HCT116 (cell line): Measurements from ENCODE around the gene CCDC28B.

Source experiments
- CBX3 ChIP-seq: IDR thresholded peaks from 2 replicates; pipeline ENCODE4 v1.6.1; 2012; ENCODE audit warnings: low read depth
- CTCF ChIP-seq, 3 experiments: fragments of 200-600 bp in 1 of 3; sonication (generic) in 1 of 3; IDR thresholded peaks in 2 of 3; conservative IDR thresholded peaks in 1 of 3; 2 replicates each; pipeline ENCODE4 v1.5.1; 2012 to 2017; ENCODE audit warnings: low read depth in 2 of 3, low read length in 2 of 3, antibody characterized with exemption in 1 of 3, borderline replicate concordance in 1 of 3, control low read depth in 1 of 3, mild to moderate bottlenecking in 1 of 3, mixed read lengths in 1 of 3, mixed run types in 1 of 3, moderate library complexity in 1 of 3; ENCODE audit not compliant: insufficient read depth in 1 of 3
- POLR2AphosphoS5 ChIP-seq: IDR thresholded peaks from 2 replicates; pipeline ENCODE4 v1.6.1; 2011; ENCODE audit warnings: mild to moderate bottlenecking, low read depth, low read length, moderate library complexity
- RAD21 ChIP-seq: IDR thresholded peaks from 2 replicates; pipeline ENCODE4 v1.6.1; 2012; ENCODE audit warnings: low read depth, mild to moderate bottlenecking
- SRF ChIP-seq: IDR thresholded peaks from 2 replicates; pipeline ENCODE4 v1.6.1; 2012; ENCODE audit warnings: low read depth
- TCF7L2 ChIP-seq: IDR thresholded peaks from 2 replicates; pipeline ENCODE4 v1.7.0; 2011; ENCODE audit warnings: borderline replicate concordance, inconsistent platforms; ENCODE audit not compliant: insufficient read depth, insufficient read length; ENCODE audit errors: extremely low read depth

DNA sequence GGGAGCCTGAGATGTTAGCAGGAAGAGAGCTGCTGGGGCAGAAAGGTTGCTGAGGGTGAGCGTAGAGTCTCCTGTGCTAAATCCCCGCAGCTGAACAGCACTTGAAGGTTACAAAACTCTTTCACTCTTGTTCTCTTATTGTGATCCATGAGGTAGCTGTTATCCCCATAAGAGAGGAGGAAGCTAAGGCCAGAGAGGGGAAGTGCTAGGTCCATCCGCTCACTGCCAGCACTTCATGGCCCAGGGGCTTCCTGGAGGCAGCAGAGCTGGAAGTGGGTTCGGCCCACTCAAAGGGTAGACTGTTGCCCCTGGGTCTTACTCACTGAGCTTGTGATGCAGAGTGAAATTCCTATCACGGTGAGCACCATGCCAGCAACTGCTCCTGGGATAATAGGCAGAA, 16.2 kb downstream of the CCDC28B start:
- TF ChIP-seq POLR2AphosphoS5: no peak
- TF ChIP-seq CTCF (IDR thresholded peaks at IDR 0.05 in 2 of 3, conservative IDR thresholded peaks at IDR 0.05 in 1 of 3; ENCODE audit: borderline replicate concordance in 1 of 3, insufficient read depth in 1 of 3, low read depth in 2 of 3, low read length in 2 of 3): no peak
- TF ChIP-seq SRF: no peak
- no peak for TF ChIP-seq TCF7L2
- TF ChIP-seq CBX3: no peak
- TF ChIP-seq RAD21: no peak
